Amniotic stem cell (primary cell): ENCODE results near the gene SLX9.

Experiments
- DNase-seq: peaks from one replicate; lab custom pipeline; 2025; lab: John Stamatoyannopoulos, UW

Gene SLX9

GRCh38 chr21:44930543-44930981 lies 9.3 kb upstream of the SLX9 start:
- no peak for DNase-seq

- DNase-seq, result no peak
Observed at GRCh38 chr21:44931137-44931500, 8.7 kb upstream of the SLX9 start.

GRCh38 chr21:44931501-44932407 lies 8.1 kb upstream of the SLX9 start:
- no peak for DNase-seq

- DNase-seq, result no peak
Observed at GRCh38 chr21:44932408-44933181, 7.2 kb upstream of the SLX9 start.

- DNase-seq, result no peak
Observed at GRCh38 chr21:44933199-44933917, 6.5 kb upstream of the SLX9 start.

GRCh38 chr21:44933918-44934260 lies 5.9 kb upstream of the SLX9 start:
- DNase-seq, result no peak

GRCh38 chr21:44934276-44934675 lies 5.6 kb upstream of the SLX9 start:
- no peak for DNase-seq

- DNase-seq, result no peak
Observed at GRCh38 chr21:44934797-44935532, 4.9 kb upstream of the SLX9 start.

GRCh38 chr21:44935533-44935927 lies 4.3 kb upstream of the SLX9 start:
- no peak for DNase-seq

- no peak for DNase-seq
Observed at GRCh38 chr21:44938772-44939531, 877 bp upstream of the SLX9 start.

GRCh38 chr21:44940116-44940631 lies 345 bp downstream of the SLX9 start:
- DNase-seq, result no peak

- no peak for DNase-seq
Observed at GRCh38 chr21:44941567-44941966, 1.7 kb downstream of the SLX9 start.

- DNase-seq, result no peak
Observed at GRCh38 chr21:44942566-44942965, 2.7 kb downstream of the SLX9 start.

GRCh38 chr21:44943005-44943685 lies 3.3 kb downstream of the SLX9 start:
- DNase-seq, result no peak

GRCh38 chr21:44943686-44944550 lies 4.1 kb downstream of the SLX9 start:
- DNase-seq, result no peak

- DNase-seq, result no peak
Observed at GRCh38 chr21:44944596-44944995, 4.8 kb downstream of the SLX9 start.

GRCh38 chr21:44946254-44947041 lies 6.6 kb downstream of the SLX9 start:
- DNase-seq, result no peak

GRCh38 chr21:44947111-44947929 lies 7.5 kb downstream of the SLX9 start:
- no peak for DNase-seq
